GM19324 (cell line): Measurements from ENCODE around the gene CCSER2.

Source experiments
- ATAC-seq: cut with Tn5 transposase; IDR thresholded peaks from one replicate; pipeline ENCODE4 v1.9.1; 2021; ENCODE audit warnings: mild to moderate bottlenecking, moderate library complexity; ENCODE audit not compliant: unreplicated experiment, low FRiP score

CCSER2 gene

GRCh38 chr10:84541289-84541637 is 212.9 kb downstream of the CCSER2 start:
- no peak for ATAC-seq

DNA sequence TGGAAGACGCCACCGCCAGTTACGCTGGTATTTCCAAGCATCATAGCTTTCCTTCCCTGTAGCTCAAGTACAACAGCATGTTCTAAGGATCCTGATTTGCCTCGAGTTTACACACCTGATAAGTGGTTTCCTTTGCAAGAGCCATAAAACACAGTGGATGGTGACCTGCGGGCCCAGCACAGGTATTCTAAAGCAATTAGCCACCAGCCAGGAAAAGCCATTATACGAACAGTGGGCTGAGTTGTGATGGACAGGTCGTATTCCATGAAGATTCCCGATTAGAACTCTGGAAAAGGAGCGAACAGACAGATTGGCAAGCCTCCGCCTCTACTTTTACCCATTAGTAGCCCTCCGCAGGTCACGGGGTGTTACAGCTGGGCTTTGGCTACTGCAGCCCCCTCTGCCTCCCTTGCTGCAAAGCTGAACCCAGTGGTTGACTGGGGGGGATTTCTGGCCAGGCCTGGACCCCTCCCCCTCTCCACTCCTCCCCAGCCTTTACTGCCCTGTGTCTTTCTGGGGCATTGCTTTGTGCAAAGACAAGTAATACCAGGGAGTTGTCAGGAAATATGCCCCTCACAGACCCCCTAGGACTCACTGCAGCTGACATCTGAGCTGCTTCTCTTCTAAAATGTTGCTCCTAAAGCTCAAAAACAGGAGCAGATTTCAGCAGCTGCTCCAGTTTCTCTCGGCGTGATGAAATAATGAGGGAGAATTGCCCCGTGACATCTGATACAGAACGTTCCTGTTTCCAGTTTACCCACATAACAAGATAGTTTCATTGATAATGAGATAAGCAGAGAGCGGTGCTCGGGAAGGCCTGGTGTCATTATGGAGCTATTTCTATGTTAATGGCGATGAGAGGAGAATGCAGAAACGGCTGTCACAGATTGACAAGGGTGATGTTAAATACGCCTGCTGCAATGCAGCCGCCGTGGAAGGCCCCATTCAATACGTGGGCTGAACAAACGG is 214.4 kb downstream of the CCSER2 start:
- no peak for ATAC-seq

DNA sequence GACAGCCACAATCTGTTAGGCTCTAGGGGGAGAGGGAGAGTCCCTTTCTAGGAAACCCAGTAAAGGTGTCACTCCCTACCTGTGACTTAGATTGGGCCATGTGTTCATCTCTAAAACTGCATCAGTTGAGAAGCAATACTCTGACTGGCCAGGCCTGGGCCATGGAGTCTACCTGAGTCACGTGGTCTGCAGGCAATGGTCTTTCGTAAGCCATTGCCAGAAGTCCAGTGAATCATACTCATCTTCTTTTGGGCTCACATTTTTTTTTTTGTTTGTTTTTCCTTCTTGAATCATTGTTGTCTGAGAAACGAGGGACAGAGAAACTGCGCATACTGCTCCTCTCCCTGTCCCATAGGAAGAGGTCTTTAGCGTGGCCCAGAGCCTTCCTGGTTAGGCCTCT is 215.6 kb downstream of the CCSER2 start:
- no peak for ATAC-seq

DNA sequence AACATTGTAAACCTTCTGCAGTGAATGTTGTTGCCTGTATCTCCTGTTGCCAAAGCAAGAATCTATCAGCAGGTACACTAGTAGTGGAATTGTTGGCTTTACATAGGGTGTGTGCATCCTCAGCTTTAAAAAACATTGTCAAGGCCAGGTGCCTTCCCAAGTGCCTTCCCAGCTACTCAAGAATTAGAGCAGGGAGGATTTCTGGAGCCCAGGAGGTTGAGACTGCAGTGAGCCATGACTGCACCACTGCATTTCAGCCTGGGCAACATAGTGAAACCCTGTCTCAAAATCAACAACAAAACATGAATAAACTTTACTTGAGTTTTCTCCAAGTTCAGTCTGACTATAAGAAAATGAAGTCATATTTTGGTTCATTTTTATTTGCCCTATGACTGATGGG is 217.3 kb downstream of the CCSER2 start:
- ATAC-seq, result no peak

- ATAC-seq, result no peak
Observed at GRCh38 chr10:84546609-84547008, 218.2 kb downstream of the CCSER2 start.

- ATAC-seq, result no peak
Observed at GRCh38 chr10:84547616-84548015, 219.2 kb downstream of the CCSER2 start.

DNA sequence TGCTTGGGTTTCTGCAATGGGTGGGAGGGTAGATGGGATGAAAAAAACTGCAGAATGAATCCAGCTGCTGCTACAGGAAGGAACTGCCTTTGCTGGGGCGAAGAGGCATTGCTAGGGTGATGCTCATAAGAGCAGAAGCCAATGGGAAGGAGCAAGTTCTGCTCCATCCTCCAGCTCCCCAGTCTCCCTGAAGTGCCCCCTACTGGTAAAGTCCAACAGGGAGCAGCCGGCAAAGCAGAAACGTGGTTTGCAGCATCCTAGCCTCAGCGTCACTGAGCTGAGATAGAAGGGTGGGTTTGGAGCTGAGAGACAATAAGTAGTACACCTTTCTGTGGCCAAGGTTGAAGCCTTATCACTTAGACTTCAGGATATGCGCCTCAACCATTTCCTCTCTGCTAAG is 220.5 kb downstream of the CCSER2 start:
- ATAC-seq, result no peak

GRCh38 chr10:84549368-84550165 is 221.2 kb downstream of the CCSER2 start:
- ATAC-seq, result no peak

DNA sequence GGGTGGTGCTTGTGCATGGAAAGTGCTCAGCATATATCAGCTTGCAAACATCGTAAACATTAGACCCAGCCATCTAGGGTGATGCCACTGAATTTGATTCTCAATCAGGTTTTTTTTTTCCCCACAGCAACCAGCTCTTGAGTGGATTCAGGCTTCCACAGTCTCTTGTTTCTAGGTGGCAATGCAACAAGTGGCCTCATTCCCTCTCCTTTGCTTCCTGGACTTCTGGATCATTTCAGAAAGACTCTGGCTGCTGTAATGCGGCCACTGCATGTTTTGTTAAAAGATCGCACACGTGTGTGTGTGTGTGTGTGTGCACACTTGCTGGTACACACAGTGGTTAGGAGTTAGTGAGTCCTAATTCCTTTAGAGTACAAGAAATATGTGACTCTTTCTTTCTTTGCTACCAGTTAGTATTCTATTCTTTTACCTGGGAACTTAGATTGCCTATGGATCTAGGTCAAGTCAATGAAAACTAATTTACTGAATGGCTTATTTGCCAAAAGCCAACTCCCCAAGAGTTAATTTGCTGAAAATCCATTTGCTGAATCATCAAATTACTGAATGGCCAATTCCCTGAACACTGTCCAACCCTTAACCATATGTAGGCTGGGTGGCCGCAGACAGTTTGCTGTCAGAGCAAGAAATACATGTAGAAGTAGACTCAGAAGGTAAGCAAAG is 222.5 kb downstream of the CCSER2 start:
- ATAC-seq, result no peak

GRCh38 chr10:84551437-84552120 is 223.2 kb downstream of the CCSER2 start:
- peak; percentile 72 for ATAC-seq

- no peak for ATAC-seq
Observed at GRCh38 chr10:84552478-84552877, 224.1 kb downstream of the CCSER2 start.

GRCh38 chr10:84562592-84562991 is 234.2 kb downstream of the CCSER2 start:
- no peak for ATAC-seq

DNA sequence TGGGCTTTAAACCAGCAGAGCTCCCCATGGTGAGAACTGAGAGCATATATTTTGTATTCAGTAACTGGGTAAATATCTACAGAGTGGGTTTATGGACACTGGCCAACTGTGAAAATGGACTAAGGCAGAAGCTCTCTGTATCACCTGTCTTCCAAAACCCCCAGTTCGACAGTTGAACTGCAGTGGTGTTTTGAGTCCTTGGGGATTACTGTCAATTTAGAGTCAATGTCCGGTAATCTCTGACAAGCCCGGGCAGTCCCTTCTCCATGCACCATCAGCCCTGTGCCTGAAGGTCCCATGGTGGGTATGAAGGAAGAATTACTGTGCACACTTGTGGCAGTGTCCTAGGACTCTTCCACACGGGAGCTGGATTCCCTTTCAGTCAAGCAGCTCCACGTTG is 235.0 kb downstream of the CCSER2 start:
- ATAC-seq, result peak; percentile 85

- ATAC-seq, result peak; percentile 52
Observed at GRCh38 chr10:84563868-84564267, 235.5 kb downstream of the CCSER2 start.

GRCh38 chr10:84565881-84566582 is 237.6 kb downstream of the CCSER2 start:
- no peak for ATAC-seq

GRCh38 chr10:84567133-84567532 is 238.7 kb downstream of the CCSER2 start:
- no peak for ATAC-seq
